WERI-Rb-1 (cell line): ENCODE results near the gene PLEKHG4B.

Source experiments
- DNase-seq: peaks from one replicate; pipeline ENCODE4 v3.0.0-alpha.2; 2020
- H3K27ac ChIP-seq: fragments of 250-450 bp; sonication (Bioruptor Pico); 2 replicates; pipeline ENCODE4 v1.5.1; 2020; ENCODE audit warnings: mild to moderate bottlenecking, moderate library complexity
- H3K27me3 ChIP-seq: fragments of 250-450 bp; sonication (Bioruptor Pico); 2 replicates; pipeline ENCODE4 v1.5.1; 2021; ENCODE audit warnings: mild to moderate bottlenecking, low read depth, moderate library complexity; ENCODE audit not compliant: insufficient read depth, severe bottlenecking
- H3K36me3 ChIP-seq: fragments of 250-450 bp; sonication (Bioruptor Pico); 2 replicates; pipeline ENCODE4 v1.5.1; 2020; ENCODE audit warnings: mild to moderate bottlenecking, moderate library complexity
- H3K4me3 ChIP-seq: 2 replicates; pipeline ENCODE4 v1.5.1; 2011; ENCODE audit warnings: low read depth, mild to moderate bottlenecking, control low read depth, low read length
- H3K9me3 ChIP-seq: fragments of 250-450 bp; sonication (Bioruptor Pico); 2 replicates; pipeline ENCODE4 v1.5.1; 2021; ENCODE audit warnings: mild to moderate bottlenecking, moderate library complexity; ENCODE audit not compliant: severe bottlenecking
- TF ChIP-seq, protein P1 (sequence below): IDR thresholded peaks from 2 replicates; pipeline ENCODE4 v1.5.1; 2011; ENCODE audit warnings: low read depth, mild to moderate bottlenecking, control low read depth, inconsistent platforms, low read length

PLEKHG4B gene

DNA sequence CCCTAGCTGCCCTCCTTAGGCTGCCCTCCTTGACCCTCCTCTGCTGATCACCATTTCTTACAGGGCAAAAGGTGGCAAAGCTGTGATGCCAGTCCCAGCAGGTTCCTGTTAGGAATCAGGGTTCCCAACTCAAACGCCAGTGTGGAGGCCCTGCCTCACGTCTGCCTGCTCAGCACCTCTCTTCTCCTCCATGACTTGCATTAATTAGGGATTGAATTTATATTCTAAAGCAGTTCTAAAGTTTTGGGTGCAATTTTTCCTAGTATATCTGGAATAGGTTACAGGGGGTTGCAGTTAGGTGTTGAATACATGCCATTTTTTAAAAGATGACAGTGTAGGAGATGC lies 13.2 kb upstream of the PLEKHG4B start:
- no peaks in the 10 kb centered on the region for H3K9me3 ChIP-seq
- TF ChIP-seq, protein P1, sequence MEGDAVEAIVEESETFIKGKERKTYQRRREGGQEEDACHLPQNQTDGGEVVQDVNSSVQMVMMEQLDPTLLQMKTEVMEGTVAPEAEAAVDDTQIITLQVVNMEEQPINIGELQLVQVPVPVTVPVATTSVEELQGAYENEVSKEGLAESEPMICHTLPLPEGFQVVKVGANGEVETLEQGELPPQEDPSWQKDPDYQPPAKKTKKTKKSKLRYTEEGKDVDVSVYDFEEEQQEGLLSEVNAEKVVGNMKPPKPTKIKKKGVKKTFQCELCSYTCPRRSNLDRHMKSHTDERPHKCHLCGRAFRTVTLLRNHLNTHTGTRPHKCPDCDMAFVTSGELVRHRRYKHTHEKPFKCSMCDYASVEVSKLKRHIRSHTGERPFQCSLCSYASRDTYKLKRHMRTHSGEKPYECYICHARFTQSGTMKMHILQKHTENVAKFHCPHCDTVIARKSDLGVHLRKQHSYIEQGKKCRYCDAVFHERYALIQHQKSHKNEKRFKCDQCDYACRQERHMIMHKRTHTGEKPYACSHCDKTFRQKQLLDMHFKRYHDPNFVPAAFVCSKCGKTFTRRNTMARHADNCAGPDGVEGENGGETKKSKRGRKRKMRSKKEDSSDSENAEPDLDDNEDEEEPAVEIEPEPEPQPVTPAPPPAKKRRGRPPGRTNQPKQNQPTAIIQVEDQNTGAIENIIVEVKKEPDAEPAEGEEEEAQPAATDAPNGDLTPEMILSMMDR, result no peak
- no peak for DNase-seq
- no peak overlapping the region for H3K4me3 ChIP-seq
- peaks cover 87% of the 10 kb centered on the region for H3K27me3 ChIP-seq
- no peaks in the 10 kb centered on the region for H3K36me3 ChIP-seq
- H3K27ac ChIP-seq, result no peak overlapping the region

DNA sequence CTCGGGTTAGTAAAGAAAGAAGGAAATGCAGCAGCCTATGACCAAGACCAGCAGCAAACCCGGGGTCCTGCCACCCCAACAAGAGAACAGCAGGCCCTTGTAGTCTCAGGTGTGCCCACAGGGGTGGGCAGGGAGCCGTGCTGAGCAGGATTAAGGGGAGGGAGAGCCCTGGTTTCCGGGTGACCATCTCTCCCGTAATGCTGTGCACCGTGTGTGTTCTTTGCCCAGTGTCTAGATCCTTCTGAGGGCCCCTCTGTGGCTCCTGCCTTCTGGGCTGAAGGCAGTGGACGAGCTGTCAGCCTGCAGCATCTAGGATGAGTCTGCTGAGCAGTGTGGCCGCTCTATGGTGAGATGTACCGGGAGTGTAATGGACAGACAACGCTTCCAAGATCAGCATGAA lies 12.7 kb upstream of the PLEKHG4B start:
- peaks cover 82% of the 10 kb centered on the region for H3K27me3 ChIP-seq
- H3K4me3 ChIP-seq, result no peak overlapping the region
- H3K36me3 ChIP-seq, result no peaks in the 10 kb centered on the region
- no peaks in the 10 kb centered on the region for H3K9me3 ChIP-seq
- TF ChIP-seq, protein P1, result no peak
- DNase-seq, result no peak
- H3K27ac ChIP-seq, result no peak overlapping the region

DNA sequence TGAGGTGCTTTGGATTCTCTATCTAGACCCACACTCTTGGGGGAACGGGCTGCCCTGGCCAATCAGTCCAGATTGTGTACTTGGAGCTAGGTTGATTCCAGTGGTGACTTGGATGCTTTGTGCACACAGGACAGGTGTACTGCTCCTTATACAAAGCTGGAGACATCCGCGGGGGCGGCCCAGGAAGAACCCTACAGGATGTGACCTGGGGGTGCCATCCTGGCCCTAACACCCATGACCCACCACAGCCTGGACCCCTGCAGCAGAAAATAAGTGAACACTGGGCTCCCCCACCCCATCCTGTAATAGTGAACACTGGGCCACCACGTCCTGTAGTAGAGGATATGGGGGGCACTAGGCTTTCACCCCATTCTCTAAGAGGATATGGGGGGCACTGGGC lies 12.1 kb upstream of the PLEKHG4B start:
- H3K27me3 ChIP-seq, result peaks cover 79% of the 10 kb centered on the region
- no peaks in the 10 kb centered on the region for H3K36me3 ChIP-seq
- H3K4me3 ChIP-seq, result no peak overlapping the region
- TF ChIP-seq, protein P1, result no peak
- DNase-seq, result no peak
- H3K27ac ChIP-seq, result no peak overlapping the region
- H3K9me3 ChIP-seq, result no peaks in the 10 kb centered on the region

DNA sequence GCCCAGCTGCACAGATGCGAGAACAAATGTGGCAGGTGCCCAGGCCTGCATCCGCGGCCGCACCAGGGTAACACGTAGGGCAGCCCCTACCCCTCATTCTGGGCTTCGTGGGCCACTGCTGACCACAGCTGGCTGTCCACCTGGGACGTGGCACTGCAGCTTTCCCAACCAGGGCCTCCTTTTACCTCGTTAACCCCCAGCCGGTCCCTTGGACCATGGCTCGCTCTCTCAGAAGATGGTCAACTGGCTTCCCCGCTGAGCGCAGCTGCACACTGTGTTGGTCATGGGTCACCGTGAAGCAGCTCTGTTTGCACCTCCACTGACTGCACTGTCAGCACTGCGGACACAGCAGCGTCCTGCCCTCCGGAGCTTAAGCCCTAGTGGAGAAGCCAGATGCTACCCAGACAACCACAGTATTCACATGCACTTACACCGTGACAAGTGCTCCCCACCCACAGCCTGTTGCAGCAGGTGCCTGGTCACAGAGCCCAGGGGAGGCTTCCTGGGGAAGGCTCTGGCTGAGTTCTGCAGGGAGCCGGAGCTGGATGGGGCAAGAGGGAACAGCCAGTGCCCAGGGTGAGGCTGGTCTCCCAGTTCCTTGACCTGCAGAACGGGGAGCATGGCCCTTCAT lies 10.5 kb upstream of the PLEKHG4B start:
- no peak for DNase-seq
- H3K27me3 ChIP-seq, result peaks cover 71% of the 10 kb centered on the region
- TF ChIP-seq, protein P1, result no peak

DNA sequence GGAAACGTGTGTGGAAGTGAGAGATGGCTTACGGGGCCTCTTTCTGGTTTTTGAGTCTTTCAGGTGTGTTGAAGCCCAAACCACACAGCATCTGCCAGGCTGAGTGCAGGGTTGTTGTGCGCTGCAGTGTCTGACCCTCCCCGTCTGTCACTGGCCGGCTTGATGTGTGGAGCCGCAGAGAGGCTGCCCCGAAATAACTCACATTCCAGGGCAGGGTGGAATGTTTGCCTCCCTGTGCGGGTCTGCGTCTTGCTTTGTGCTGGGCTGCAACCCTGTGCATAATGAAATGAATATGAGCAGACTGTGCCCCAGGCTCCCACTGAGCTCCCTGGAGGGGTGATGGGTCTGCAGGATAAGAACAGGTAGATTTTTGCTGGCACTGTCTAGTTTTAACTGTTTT lies 9.9 kb upstream of the PLEKHG4B start:
- TF ChIP-seq, protein P1, result no peak
- Histone ChIP-seq H3K9me3 (peaks cover 3% of the 10 kb centered on the region), H3K27ac (no peak overlapping the region), H3K36me3 (no peaks in the 10 kb centered on the region), H3K27me3 (peaks cover 70% of the 10 kb centered on the region), H3K4me3 (no peak overlapping the region)
- DNase-seq, result no peak

More for the DNA sequence above, 10.5 kb upstream of the PLEKHG4B start:
- H3K9me3 ChIP-seq, result peaks cover 3% of the 10 kb centered on the region
- no peak overlapping the region for H3K27ac ChIP-seq
- H3K36me3 ChIP-seq, result no peaks in the 10 kb centered on the region
- no peak overlapping the region for H3K4me3 ChIP-seq

DNA sequence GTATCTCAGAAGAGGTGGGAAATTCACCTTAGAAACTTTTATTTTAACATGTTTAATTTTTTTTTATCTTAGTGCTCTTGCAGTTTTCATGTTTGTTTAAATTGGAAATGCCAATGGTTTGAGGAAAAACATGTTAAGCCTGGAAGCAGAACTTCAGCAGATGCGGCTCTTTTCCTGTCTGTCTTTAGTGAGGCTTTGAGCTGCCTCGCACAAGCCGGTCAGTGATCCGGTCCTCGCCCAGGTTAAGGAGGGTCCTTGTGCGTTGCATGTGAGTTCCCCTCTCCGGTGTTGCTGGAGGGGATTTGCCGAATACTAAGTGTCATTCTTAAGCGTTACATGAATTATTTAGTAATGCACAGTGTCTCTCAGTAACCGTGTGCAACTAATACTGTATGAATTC lies 9.4 kb upstream of the PLEKHG4B start:
- no peaks in the 10 kb centered on the region for H3K36me3 ChIP-seq
- no peak for DNase-seq
- TF ChIP-seq, protein P1, result no peak
- peaks cover 69% of the 10 kb centered on the region for H3K27me3 ChIP-seq
- peaks cover 3% of the 10 kb centered on the region for H3K9me3 ChIP-seq
- no peak overlapping the region for H3K27ac ChIP-seq
- H3K4me3 ChIP-seq, result no peak overlapping the region
